ENCODE data around the gene ASIC4. TPM values are rescaled to one million over a fixed set of nuclear protein-coding genes. Genes with fewer than 3 reads are reported as not detected.
A peak's percentile ranks its signal among the peaks of the same experiment; 100 is the strongest.

The ASIC4 gene
- total and polyA plus RNA-seq, 2 of the 13 experiments (the other 11 are each of a cell fraction or from before 2014, with no cell fraction given): 0.03 TPM; not detected in 1

GRCh38 chr2:219497495-219498279 lies 16.6 kb upstream of the ASIC4 start (continued):
- no peak for TF ChIP-seq ZBTB43 (CRISPR knock-in tag; conservative IDR thresholded peaks at IDR 0.05)
- TF ChIP-seq ZNF292 (CRISPR knock-in tag; IDR thresholded peaks at IDR 0.05; ENCODE audit: borderline replicate concordance, low read depth): peak; percentile 81
- TF ChIP-seq, protein P1, sequence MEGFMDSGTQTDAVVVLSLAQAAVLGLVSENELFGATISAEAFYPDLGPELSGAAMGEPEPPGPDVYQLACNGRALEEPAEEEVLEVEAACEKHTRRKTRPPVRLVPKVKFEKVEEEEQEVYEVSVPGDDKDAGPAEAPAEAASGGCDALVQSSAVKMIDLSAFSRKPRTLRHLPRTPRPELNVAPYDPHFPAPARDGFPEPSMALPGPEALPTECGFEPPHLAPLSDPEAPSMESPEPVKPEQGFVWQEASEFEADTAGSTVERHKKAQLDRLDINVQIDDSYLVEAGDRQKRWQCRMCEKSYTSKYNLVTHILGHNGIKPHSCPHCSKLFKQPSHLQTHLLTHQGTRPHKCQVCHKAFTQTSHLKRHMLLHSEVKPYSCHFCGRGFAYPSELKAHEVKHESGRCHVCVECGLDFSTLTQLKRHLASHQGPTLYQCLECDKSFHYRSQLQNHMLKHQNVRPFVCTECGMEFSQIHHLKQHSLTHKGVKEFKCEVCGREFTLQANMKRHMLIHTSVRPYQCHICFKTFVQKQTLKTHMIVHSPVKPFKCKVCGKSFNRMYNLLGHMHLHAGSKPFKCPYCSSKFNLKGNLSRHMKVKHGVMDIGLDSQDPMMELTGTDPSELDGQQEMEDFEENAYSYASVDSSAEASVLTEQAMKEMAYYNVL (CRISPR knock-in tag; IDR thresholded peaks at IDR 0.05; ENCODE audit: borderline replicate concordance): no peak
- peak; percentile 53; the same call in 1 of the 2 replicates for TF ChIP-seq TFDP2 (CRISPR knock-in tag; IDR thresholded peaks at IDR 0.05)
- no peak for TF ChIP-seq CBX2 (IDR thresholded peaks at IDR 0.05; ENCODE audit: low read depth, low read length)
- TF ChIP-seq CBX2 (CRISPR knock-in tag; IDR thresholded peaks at IDR 0.05; ENCODE audit: low read depth): no peak
- TF ChIP-seq, protein P2, sequence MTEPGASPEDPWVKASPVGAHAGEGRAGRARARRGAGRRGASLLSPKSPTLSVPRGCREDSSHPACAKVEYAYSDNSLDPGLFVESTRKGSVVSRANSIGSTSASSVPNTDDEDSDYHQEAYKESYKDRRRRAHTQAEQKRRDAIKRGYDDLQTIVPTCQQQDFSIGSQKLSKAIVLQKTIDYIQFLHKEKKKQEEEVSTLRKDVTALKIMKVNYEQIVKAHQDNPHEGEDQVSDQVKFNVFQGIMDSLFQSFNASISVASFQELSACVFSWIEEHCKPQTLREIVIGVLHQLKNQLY (CRISPR knock-in tag; IDR thresholded peaks at IDR 0.05): no peak
- peak; percentile 95 for TF ChIP-seq ZNF430 (CRISPR knock-in tag; IDR thresholded peaks at IDR 0.05)
- peak; percentile 73 for TF ChIP-seq UBTF (CRISPR knock-in tag; IDR thresholded peaks at IDR 0.05)
- TF ChIP-seq RFX1 (IDR thresholded peaks at IDR 0.05): no peak
- TF ChIP-seq NR2F6 (IDR thresholded peaks at IDR 0.05): no peak
- peak; percentile 36; the same call in 1 of the 2 replicates for TF ChIP-seq NR2F6 (CRISPR knock-in tag; IDR thresholded peaks at IDR 0.05)
- TF ChIP-seq IKZF5 (CRISPR knock-in tag; IDR thresholded peaks at IDR 0.05): no peak
- no peak for TF ChIP-seq SNAI1 (CRISPR knock-in tag; IDR thresholded peaks at IDR 0.05; ENCODE audit: borderline replicate concordance)
- TF ChIP-seq MNT (IDR thresholded peaks at IDR 0.05): no peak
- TF ChIP-seq, protein P3, sequence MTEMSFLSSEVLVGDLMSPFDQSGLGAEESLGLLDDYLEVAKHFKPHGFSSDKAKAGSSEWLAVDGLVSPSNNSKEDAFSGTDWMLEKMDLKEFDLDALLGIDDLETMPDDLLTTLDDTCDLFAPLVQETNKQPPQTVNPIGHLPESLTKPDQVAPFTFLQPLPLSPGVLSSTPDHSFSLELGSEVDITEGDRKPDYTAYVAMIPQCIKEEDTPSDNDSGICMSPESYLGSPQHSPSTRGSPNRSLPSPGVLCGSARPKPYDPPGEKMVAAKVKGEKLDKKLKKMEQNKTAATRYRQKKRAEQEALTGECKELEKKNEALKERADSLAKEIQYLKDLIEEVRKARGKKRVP (CRISPR knock-in tag; IDR thresholded peaks at IDR 0.05): no peak

Data from HepG2 (cell line).